ENCODE results near the gene KCNJ14. TPM values are rescaled to one million over a fixed set of nuclear protein-coding genes. Genes with fewer than 3 reads are reported as not detected.
A peak's percentile ranks its signal among the peaks of the same experiment; 100 is the strongest.
"Not testable (repeated sequence)": the region's sequence is repeated elsewhere in the genome, so short reads cannot be mapped to it uniquely, and the experiment has no call there.

KCNJ14 gene
- total RNA-seq, 1 experiment from 2014 or later = 0.31 TPM

DNA sequence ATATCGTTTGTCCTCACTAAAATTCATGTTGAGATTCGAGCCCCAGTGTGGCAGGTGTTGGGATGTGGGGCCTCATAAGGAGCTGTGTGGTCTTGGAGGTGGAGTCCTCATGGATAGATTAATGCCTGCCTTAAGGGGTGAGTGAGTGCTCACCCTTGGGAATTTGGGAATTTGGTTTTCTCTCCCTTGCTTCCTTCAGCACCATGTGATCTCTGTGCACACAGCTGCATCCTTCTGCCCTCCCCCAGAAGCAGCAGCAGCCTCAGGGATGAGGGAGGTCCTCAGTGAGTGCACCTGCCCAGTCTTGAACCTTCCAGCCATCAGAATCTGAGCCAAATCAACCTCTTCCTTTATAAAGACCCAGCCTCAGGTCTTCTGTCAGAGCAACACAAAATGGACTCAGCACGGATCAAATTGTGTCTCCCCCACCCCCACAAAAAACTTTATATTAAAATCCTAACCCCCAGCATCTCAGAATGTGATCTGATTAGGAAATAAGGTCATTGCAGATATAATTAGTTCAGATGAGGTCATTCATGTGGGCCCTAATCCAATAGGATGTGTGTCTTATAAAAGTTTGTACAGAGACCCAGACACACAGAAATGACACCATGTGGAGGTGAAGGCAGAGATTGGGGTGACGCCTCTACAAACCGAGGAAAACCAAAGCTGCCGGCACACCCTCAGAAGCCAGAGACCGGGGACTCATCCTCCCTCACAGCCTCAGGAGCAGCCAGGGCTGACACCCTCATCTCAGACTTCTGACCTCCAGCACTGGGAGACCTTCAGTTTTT, 26.7 kb downstream of the KCNJ14 start:
- no peak for DNase-seq (ENCODE audit: low spot score)
- in situ Hi-C loops (cut with HindIII; ENCODE audit: low sequenced_read_pairs) = no loop called here

- DNase-seq (ENCODE audit: low spot score) = no peak
- in situ Hi-C loops (cut with HindIII; ENCODE audit: low sequenced_read_pairs) = no loop called here
Measured at GRCh38 chr19:48483301-48483700, 27.9 kb downstream of the KCNJ14 start.

DNA sequence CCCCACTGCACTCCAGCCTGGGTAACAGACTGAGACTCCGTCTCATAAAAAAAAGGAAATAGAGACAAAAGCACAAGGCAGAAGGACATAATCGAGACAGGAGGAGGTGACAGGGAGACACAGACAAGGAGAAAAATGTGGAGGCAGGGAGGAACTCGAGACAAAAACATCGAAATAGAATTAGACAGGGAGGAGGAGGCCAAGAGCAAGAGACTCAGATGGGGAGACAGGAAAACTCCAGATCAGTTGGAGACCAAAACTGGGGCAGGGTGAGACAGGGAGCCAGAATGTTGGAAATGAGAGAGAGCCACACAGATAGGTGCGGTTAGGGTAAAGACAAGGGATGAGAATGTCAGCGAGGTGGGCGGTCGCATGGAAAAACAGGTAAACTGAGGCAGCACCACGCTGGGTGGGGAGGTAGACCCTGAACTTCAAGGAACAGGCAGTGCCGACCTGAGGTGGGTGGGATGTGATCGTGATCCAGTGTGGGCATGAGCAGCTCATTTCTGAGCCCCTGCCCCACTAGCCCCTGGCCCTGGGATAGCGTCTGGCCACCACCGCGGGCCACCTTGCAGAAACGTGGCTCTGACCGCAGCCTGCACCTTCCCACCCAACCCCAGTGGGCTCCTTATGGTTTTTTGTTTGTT, 29.0 kb downstream of the KCNJ14 start:
- DNase-seq (ENCODE audit: low spot score) = no peak
- in situ Hi-C loops (cut with HindIII; ENCODE audit: low sequenced_read_pairs) = no loop called here

GRCh38 chr19:48484931-48485612, 29.7 kb downstream of the KCNJ14 start:
- in situ Hi-C loops (cut with HindIII; ENCODE audit: low sequenced_read_pairs) = no loop called here

DNA sequence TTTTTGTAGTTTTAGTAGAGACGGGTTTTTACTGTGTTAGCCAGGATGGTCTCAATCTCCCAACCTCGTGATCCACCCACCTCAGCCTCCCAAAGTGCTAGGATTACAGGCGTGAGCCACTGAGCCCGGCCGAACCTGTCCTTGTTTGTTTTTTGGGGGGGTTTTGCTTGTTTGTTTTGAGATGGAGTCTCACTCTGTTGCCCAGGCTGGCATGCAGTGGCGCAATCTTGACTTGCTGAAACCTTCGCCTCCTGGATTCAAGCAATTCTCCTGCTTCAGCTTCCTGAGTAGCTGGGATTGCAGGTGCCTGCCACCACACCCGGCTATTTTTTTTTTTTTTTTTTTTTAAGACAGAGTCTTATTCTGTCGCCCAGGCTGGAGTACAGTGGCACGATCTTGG, 31.3 kb downstream of the KCNJ14 start:
- in situ Hi-C loops (cut with HindIII; ENCODE audit: low sequenced_read_pairs); DNase-seq (ENCODE audit: low spot score): not testable (repeated sequence)

More at GRCh38 chr19:48484931-48485612, 29.7 kb downstream of the KCNJ14 start:
- DNase-seq (ENCODE audit: low spot score) = no peak

GRCh38 chr19:48487544-48487943, 32.2 kb downstream of the KCNJ14 start:
- in situ Hi-C loops (cut with HindIII; ENCODE audit: low sequenced_read_pairs) = no loop called here
- DNase-seq (ENCODE audit: low spot score) = no peak

DNA sequence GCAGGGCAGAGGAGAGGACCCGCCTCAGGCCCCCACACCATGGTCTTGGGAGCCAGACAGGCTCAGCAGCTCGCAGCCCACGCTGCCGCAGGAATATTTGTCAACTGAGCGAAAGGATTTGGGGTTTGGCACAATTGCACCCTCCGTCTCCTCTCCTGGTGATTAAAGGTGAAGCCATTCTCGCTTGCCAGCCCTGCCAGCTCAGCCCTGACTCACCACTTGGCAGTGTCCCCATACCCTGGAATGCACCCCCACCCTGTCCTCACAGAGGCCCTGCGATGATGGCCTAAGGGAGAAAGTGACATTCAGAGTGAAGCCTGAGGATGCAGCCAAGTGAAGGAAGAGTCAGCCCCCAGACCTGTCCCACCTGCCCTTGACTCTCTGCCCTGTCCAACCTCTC, 32.6 kb downstream of the KCNJ14 start:
- in situ Hi-C loops (cut with HindIII; ENCODE audit: low sequenced_read_pairs) = no loop called here
- DNase-seq (ENCODE audit: low spot score) = peak; percentile 81

GRCh38 chr19:48488478-48488877, 33.1 kb downstream of the KCNJ14 start:
- in situ Hi-C loops (cut with HindIII; ENCODE audit: low sequenced_read_pairs); DNase-seq (ENCODE audit: low spot score): not testable (repeated sequence)

- in situ Hi-C loops (cut with HindIII; ENCODE audit: low sequenced_read_pairs) = no loop called here
- peak; percentile 71 for DNase-seq (ENCODE audit: low spot score)
Measured at GRCh38 chr19:48489608-48490216, 34.3 kb downstream of the KCNJ14 start.

GRCh38 chr19:48490981-48491792, 35.8 kb downstream of the KCNJ14 start:
- in situ Hi-C loops (cut with HindIII; ENCODE audit: low sequenced_read_pairs) = no loop called here
- DNase-seq (ENCODE audit: low spot score) = no peak

DNA sequence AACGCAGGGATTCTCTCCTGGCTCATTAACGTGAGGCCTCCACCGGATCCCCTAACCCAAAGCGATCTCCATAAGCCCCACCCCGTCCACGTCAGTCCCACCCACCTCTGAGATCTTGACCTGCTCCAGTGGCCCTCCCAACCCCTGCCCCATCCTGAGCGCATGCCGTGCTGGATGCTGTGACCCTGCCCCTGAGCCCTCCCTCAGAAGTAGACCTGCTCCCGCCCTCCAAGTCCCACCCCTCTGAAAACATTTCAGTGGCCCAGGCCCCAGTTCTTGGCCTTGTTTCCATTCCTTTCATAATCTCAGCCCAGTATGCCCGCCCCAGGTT, 36.4 kb downstream of the KCNJ14 start:
- in situ Hi-C loops (cut with HindIII; ENCODE audit: low sequenced_read_pairs) = no loop called here
- DNase-seq (ENCODE audit: low spot score) = no peak

GRCh38 chr19:48492925-48493717, 37.7 kb downstream of the KCNJ14 start:
- in situ Hi-C loops (cut with HindIII; ENCODE audit: low sequenced_read_pairs) = no loop called here
- DNase-seq (ENCODE audit: low spot score) = peak; percentile 85

DNA sequence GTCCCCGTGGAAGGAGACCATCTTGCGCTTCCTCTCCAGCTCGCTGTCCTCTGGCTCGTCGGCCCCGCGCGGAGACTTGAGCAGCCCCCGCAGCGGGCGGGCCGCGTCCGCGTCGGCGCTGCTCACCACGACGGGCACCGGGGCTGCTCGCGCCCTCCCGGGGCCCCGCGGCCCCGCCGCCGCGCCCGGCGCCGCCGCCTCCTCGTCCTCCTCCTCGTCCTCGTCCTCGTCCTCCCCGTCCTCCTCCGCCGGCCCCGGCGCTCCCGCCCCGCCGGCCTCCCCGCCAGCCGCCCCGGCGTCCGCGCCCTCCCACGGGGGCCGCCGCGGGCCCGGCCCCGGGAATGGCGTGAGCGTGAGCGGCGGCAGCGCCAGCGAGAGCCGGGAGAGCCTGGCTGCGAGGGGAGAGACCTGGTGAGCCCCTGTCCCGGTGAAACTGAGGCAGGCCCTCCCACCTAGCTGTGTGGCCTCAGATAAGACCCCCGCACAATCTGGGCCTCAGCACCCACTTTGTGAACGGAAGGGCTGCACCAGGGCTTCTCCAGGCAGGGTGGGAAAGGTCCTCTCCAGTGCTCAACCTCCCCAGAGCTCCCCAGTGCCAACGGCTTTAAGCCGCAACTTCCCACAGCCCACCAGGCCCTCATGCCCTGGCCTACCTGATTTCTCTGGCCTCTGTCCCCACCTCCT, 38.5 kb downstream of the KCNJ14 start:
- no peak for DNase-seq (ENCODE audit: low spot score)
- in situ Hi-C loops (cut with HindIII; ENCODE audit: low sequenced_read_pairs) = no loop called here

DNA sequence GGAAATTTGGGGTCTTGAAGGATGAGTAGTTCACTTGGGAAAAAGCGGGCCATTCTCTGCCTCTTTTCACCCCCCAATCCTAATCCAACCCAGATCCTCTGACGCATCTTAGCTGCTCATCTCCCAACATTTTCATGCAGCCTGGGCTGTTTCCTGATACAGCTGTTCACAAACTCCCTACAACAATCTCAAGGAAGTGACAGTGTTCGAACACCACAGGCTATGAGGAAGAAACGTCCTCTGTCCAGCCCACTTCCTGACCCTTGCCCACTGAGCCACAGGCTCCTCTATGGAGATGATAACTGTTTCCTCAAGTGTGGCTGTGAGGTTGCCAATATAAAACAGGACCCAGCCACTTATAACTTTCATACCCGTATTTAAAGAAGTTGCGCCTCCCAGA, 40.0 kb downstream of the KCNJ14 start:
- in situ Hi-C loops (cut with HindIII; ENCODE audit: low sequenced_read_pairs) = no loop called here
- DNase-seq (ENCODE audit: low spot score) = no peak

DNA sequence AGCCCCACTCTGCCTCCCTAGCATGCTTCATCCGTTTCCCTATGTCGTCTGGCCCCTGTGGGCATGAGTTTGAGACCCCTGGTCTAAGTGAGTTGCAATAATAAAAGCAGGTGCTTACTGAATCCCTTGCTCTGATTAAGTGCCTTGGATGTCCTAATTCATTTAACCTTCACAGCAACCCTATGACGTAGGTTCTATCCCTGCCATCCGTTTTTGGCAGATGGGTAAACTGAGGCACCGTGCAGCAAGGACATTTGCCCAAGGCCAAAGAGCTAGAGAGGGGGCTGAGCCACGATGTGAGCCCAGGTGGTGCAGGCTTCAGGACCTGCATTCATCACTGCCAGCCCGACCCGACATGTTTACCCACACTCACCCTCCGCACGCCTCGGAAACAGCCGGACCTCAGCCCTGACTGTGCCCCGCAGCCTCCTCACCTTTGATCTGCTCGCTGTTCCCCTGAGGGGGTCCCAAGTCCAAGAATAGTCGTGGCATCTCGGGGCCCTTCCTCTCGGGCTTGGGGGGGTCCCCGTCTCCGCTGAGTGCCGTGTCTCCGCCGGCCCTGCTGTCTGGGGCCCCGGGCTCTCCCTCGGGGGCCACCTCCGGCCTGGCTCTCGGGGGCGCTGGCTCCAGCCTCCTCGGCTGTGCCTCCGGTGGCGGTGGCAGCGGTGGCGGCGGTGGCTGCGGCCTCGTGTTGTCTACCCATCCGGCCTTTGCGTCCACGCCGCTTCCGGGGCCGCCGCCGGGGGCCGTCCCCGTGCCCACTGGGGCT, 41.8 kb downstream of the KCNJ14 start:
- in situ Hi-C loops (cut with HindIII; ENCODE audit: low sequenced_read_pairs) = no loop called here
- DNase-seq (ENCODE audit: low spot score) = no peak

GRCh38 chr19:48497728-48498594, 42.6 kb downstream of the KCNJ14 start:
- DNase-seq (ENCODE audit: low spot score) = no peak
- in situ Hi-C loops (cut with HindIII; ENCODE audit: low sequenced_read_pairs) = no loop called here
